ENCODE results near the gene FHOD1. TPM values are rescaled to one million over a fixed set of nuclear protein-coding genes. Genes with fewer than 3 reads are reported as not detected.

FHOD1 gene
- total and polyA plus RNA-seq, 2 donors (not counting 1 experiment from before 2014, with no cell fraction given), result 46.3 to 46.9 TPM

GRCh38 chr16:67187175-67187890 is 59.9 kb downstream of the FHOD1 start:
- CTCF ChIA-PET, result no interaction called here

GRCh38 chr16:67186550-67186950 is 60.7 kb downstream of the FHOD1 start:
- Histone ChIP-seq H3K27me3 (replicated peaks in 1 of 4; ENCODE audit: control extremely low read depth in 1 of 4, control insufficient read depth in 3 of 4, insufficient read depth in 4 of 4, low read length in 3 of 4) (peaks cover 0 to 28% (median 6%) of the 10 kb centered on the region in 4 experiments), H3K79me2 (ENCODE audit: control insufficient read depth, insufficient read depth, low read length) (peaks cover 3% of the 10 kb centered on the region), H3K4me1 (ENCODE audit: control insufficient read depth in 2 of 2, insufficient read depth in 2 of 2, low read length in 2 of 2) (peaks cover 23 to 25% of the 10 kb centered on the region in 2 donors), H3K36me3 (replicated peaks in 1 of 2; ENCODE audit: control extremely low read depth in 1 of 2, control insufficient read depth in 1 of 2, extremely low read depth in 1 of 2, insufficient read depth in 2 of 2, low read length in 1 of 2) (no peaks in the 10 kb centered on the region), H3K4me2 (replicated peaks; ENCODE audit: low read depth, low read length, poor library complexity, severe bottlenecking) (no peak overlapping the region), H4K20me1 (ENCODE audit: control insufficient read depth, insufficient read depth, low read length, poor library complexity, severe bottlenecking) (no peaks in the 10 kb centered on the region), H3K4me3 (ENCODE audit: control extremely low read depth in 1 of 5, extremely low read depth in 1 of 5, insufficient read depth in 1 of 5, low read depth in 2 of 5, low read length in 4 of 5) (no peak overlapping the region), H3K9ac (ENCODE audit: low read length) (no peak overlapping the region), H2AFZ (ENCODE audit: insufficient read depth, low read depth, low read length, poor library complexity, severe bottlenecking) (no peak overlapping the region), H3K9me3 (ENCODE audit: control extremely low read depth in 1 of 3, control insufficient read depth in 2 of 3, insufficient read depth in 1 of 3, low read length in 2 of 3) (peaks cover 0 to 3% (median 0%) of the 10 kb centered on the region in 3 donors), H3K27ac (ENCODE audit: low read length in 2 of 2) (no peak overlapping the region)
- ChIA-PET POLR2A (no interaction called here), CTCF (interaction anchor here (2.5 kb wide), 1 partner anchor 208 kb away, joined by 27 read pairs; no protein-coding TSS in a partner anchor)
- 84% methylated on average over 2 of the region's 5 CpGs for WGBS (ENCODE audit: insufficient coverage)
- TF ChIP-seq EZH2 (IDR thresholded peaks at IDR 0.05; ENCODE audit: borderline replicate concordance, insufficient read depth, low read depth, low read length, poor library complexity, severe bottlenecking), result no peak
- TF ChIP-seq, protein P1, sequence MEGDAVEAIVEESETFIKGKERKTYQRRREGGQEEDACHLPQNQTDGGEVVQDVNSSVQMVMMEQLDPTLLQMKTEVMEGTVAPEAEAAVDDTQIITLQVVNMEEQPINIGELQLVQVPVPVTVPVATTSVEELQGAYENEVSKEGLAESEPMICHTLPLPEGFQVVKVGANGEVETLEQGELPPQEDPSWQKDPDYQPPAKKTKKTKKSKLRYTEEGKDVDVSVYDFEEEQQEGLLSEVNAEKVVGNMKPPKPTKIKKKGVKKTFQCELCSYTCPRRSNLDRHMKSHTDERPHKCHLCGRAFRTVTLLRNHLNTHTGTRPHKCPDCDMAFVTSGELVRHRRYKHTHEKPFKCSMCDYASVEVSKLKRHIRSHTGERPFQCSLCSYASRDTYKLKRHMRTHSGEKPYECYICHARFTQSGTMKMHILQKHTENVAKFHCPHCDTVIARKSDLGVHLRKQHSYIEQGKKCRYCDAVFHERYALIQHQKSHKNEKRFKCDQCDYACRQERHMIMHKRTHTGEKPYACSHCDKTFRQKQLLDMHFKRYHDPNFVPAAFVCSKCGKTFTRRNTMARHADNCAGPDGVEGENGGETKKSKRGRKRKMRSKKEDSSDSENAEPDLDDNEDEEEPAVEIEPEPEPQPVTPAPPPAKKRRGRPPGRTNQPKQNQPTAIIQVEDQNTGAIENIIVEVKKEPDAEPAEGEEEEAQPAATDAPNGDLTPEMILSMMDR (IDR thresholded peaks at IDR 0.05), result no peak
- ATAC-seq (ENCODE audit: low read depth) (no peak), DNase-seq (no peak)
- H3K4me3 Mint-ChIP-seq, result no peak overlapping the region
- intact Hi-C loops (cut with micrococcal nuclease), result no loop called here
- no peak overlapping the region for H3K27ac Mint-ChIP-seq
- peaks cover 16% of the 10 kb centered on the region for H3K4me1 Mint-ChIP-seq
- peaks cover 11% of the 10 kb centered on the region for H3K27me3 Mint-ChIP-seq
- H3K9me3 Mint-ChIP-seq (ENCODE audit: insufficient read depth), result no peaks in the 10 kb centered on the region

More at GRCh38 chr16:67187175-67187890, 59.9 kb downstream of the FHOD1 start:
- no peak overlapping the region for H3K27ac Mint-ChIP-seq
- 88% methylated on average over 26 of the region's 26 CpGs for WGBS (ENCODE audit: insufficient coverage)
- Histone ChIP-seq H3K4me1 (ENCODE audit: control insufficient read depth in 2 of 2, insufficient read depth in 2 of 2, low read length in 2 of 2) (peaks cover 26 to 30% of the 10 kb centered on the region in 2 donors), H2AFZ (ENCODE audit: insufficient read depth, low read depth, low read length, poor library complexity, severe bottlenecking) (no peak overlapping the region), H3K9me3 (ENCODE audit: control extremely low read depth in 1 of 3, control insufficient read depth in 2 of 3, insufficient read depth in 1 of 3, low read length in 2 of 3) (peaks cover 0 to 4% (median 0%) of the 10 kb centered on the region in 3 donors), H3K36me3 (replicated peaks in 1 of 2; ENCODE audit: control extremely low read depth in 1 of 2, control insufficient read depth in 1 of 2, extremely low read depth in 1 of 2, insufficient read depth in 2 of 2, low read length in 1 of 2) (no peaks in the 10 kb centered on the region), H4K20me1 (ENCODE audit: control insufficient read depth, insufficient read depth, low read length, poor library complexity, severe bottlenecking) (peaks cover 3% of the 10 kb centered on the region), H3K27me3 (replicated peaks in 1 of 4; ENCODE audit: control extremely low read depth in 1 of 4, control insufficient read depth in 3 of 4, insufficient read depth in 4 of 4, low read length in 3 of 4) (peaks cover 0 to 28% (median 6%) of the 10 kb centered on the region in 4 experiments), H3K4me3 (ENCODE audit: control extremely low read depth in 1 of 5, extremely low read depth in 1 of 5, insufficient read depth in 1 of 5, low read depth in 2 of 5, low read length in 4 of 5) (no peak overlapping the region), H3K79me2 (ENCODE audit: control insufficient read depth, insufficient read depth, low read length) (peaks cover 11% of the 10 kb centered on the region), H3K9ac (ENCODE audit: low read length) (no peak overlapping the region), H3K27ac (ENCODE audit: low read length in 2 of 2) (no peak overlapping the region), H3K4me2 (replicated peaks; ENCODE audit: low read depth, low read length, poor library complexity, severe bottlenecking) (no peak overlapping the region)
- no peak for TF ChIP-seq EZH2 (IDR thresholded peaks at IDR 0.05; ENCODE audit: borderline replicate concordance, insufficient read depth, low read depth, low read length, poor library complexity, severe bottlenecking)
- TF ChIP-seq, protein P1 (IDR thresholded peaks at IDR 0.05), result no peak
- peaks cover 11% of the 10 kb centered on the region for H3K27me3 Mint-ChIP-seq
- DNase-seq (no peak), ATAC-seq (ENCODE audit: low read depth) (no peak)
- POLR2A ChIA-PET, result no interaction called here
- peaks cover 21% of the 10 kb centered on the region for H3K4me1 Mint-ChIP-seq
- H3K9me3 Mint-ChIP-seq (ENCODE audit: insufficient read depth), result no peaks in the 10 kb centered on the region
- intact Hi-C loops (cut with micrococcal nuclease), result no loop called here
- no peak overlapping the region for H3K4me3 Mint-ChIP-seq

All from B cell (primary cell).